Thyroid gland (tissue), 4 donors: ENCODE measurements around the gene KRTAP2-3.

Experiments used
- POLR2A ChIP-seq, 2 donors: fragments of 450-650 bp; IDR thresholded peaks; one replicate each; pipeline ENCODE4 v1.6.1; 2017; ENCODE audit warnings: antibody characterized with exemption in 2 of 2, mild to moderate bottlenecking in 2 of 2, moderate library complexity in 1 of 2
- TF ChIP-seq, protein P1 (sequence below), 6 experiments: fragments of 200-600 bp in 3 of 6; fragments of 450-650 bp in 3 of 6; sonication (generic) in 3 of 6; IDR thresholded peaks; one replicate each; pipeline ENCODE4 v1.5.1; 2016 to 2019; ENCODE audit warnings: antibody characterized with exemption in 6 of 6, mild to moderate bottlenecking in 2 of 6, inconsistent platforms in 1 of 6, moderate library complexity in 1 of 6

- TF ChIP-seq, protein P1, sequence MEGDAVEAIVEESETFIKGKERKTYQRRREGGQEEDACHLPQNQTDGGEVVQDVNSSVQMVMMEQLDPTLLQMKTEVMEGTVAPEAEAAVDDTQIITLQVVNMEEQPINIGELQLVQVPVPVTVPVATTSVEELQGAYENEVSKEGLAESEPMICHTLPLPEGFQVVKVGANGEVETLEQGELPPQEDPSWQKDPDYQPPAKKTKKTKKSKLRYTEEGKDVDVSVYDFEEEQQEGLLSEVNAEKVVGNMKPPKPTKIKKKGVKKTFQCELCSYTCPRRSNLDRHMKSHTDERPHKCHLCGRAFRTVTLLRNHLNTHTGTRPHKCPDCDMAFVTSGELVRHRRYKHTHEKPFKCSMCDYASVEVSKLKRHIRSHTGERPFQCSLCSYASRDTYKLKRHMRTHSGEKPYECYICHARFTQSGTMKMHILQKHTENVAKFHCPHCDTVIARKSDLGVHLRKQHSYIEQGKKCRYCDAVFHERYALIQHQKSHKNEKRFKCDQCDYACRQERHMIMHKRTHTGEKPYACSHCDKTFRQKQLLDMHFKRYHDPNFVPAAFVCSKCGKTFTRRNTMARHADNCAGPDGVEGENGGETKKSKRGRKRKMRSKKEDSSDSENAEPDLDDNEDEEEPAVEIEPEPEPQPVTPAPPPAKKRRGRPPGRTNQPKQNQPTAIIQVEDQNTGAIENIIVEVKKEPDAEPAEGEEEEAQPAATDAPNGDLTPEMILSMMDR (IDR thresholded peaks at IDR 0.05) = no peak
- TF ChIP-seq POLR2A (IDR thresholded peaks at IDR 0.05) = no peak
Observed at GRCh38 chr17:41057547-41057946, 2.4 kb downstream of the KRTAP2-3 start.
